HK-2 (cell line): Measurements from ENCODE around the gene SLC2A8.

Source experiments
- DNase-seq: peaks from one replicate; pipeline ENCODE4 v3.0.0-alpha.2; 2018; ENCODE audit not compliant: unreplicated experiment

SLC2A8 gene

GRCh38 chr9:127382541-127382940 lies 14.4 kb upstream of the SLC2A8 start:
- DNase-seq = no peak

GRCh38 chr9:127384016-127384730 lies 12.8 kb upstream of the SLC2A8 start:
- DNase-seq = no peak

GRCh38 chr9:127384901-127385300 lies 12.1 kb upstream of the SLC2A8 start:
- DNase-seq = no peak

- no peak for DNase-seq
These were observed 10.7 kb upstream of the SLC2A8 start for GRCh38 chr9:127386249-127386648.

- no peak for DNase-seq
These were observed 10.0 kb upstream of the SLC2A8 start for GRCh38 chr9:127386981-127387380.

- DNase-seq = peak; percentile 78
These were observed 8.7 kb upstream of the SLC2A8 start for GRCh38 chr9:127388037-127388855.

GRCh38 chr9:127388856-127389238 lies 8.1 kb upstream of the SLC2A8 start:
- DNase-seq = peak; percentile 31

GRCh38 chr9:127389381-127390247 lies 7.4 kb upstream of the SLC2A8 start:
- DNase-seq = no peak

- no peak for DNase-seq
These were observed 6.8 kb upstream of the SLC2A8 start for GRCh38 chr9:127390248-127390545.

- DNase-seq = peak; percentile 73
These were observed 6.4 kb upstream of the SLC2A8 start for GRCh38 chr9:127390563-127390962.

GRCh38 chr9:127392166-127392565 lies 4.8 kb upstream of the SLC2A8 start:
- no peak for DNase-seq

- DNase-seq = no peak
These were observed 4.0 kb upstream of the SLC2A8 start for GRCh38 chr9:127392976-127393375.

GRCh38 chr9:127393645-127394044 lies 3.3 kb upstream of the SLC2A8 start:
- DNase-seq = no peak

- DNase-seq = no peak
These were observed 1.3 kb upstream of the SLC2A8 start for GRCh38 chr9:127395497-127396252.

GRCh38 chr9:127396253-127396807 lies 639 bp upstream of the SLC2A8 start:
- no peak for DNase-seq

GRCh38 chr9:127397646-127398274 lies 791 bp downstream of the SLC2A8 start:
- peak; percentile 64 for DNase-seq

- no peak for DNase-seq
These were observed 1.3 kb downstream of the SLC2A8 start for GRCh38 chr9:127398275-127398647.

- DNase-seq = no peak
These were observed 1.9 kb downstream of the SLC2A8 start for GRCh38 chr9:127398715-127399400.

GRCh38 chr9:127399736-127400269 lies 2.8 kb downstream of the SLC2A8 start:
- DNase-seq = no peak
